ENCODE results near the gene SMIM30. TPM values are rescaled to one million over a fixed set of nuclear protein-coding genes. Genes with fewer than 3 reads are reported as not detected.
"Not testable (repeated sequence)": the region's sequence is repeated elsewhere in the genome, so short reads cannot be mapped to it uniquely, and the experiment has no call there.

SMIM30 gene
- total RNA-seq, 1 donor from 2014 or later, result 127 TPM

- intact Hi-C loops (cut with DNase I), result loop anchor here (10.0 kb wide), 1 partner anchor 123 kb away; no protein-coding TSS in a partner anchor
- not testable (repeated sequence) for DNase-seq (ENCODE audit: low spot score)
Observed at GRCh38 chr7:113117374-113117774, 980 bp downstream of the SMIM30 start.

DNA sequence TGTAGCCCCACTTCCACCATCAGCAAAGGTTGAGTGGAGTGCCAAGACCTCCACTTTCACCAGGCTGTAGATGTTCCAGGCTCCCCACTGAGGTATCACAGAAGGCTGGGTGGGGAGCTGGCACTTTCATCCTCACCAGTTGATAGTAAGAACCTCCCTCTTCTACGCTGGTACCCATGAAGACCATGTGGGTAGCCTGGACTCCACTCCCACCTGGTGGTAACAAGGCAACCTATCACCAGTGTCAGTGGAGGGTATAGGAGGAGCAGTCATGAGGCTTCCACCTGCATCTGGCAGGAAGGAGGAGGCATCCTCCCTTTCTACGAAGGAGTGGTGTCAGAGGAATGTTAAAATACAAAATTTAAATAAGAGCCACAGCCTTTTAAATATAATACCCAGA, 4.4 kb downstream of the SMIM30 start:
- DNase-seq (ENCODE audit: low spot score), result no peak
- intact Hi-C loops (cut with DNase I), result loop anchor here (10.0 kb wide), 1 partner anchor 119 kb away; no protein-coding TSS in a partner anchor

DNA sequence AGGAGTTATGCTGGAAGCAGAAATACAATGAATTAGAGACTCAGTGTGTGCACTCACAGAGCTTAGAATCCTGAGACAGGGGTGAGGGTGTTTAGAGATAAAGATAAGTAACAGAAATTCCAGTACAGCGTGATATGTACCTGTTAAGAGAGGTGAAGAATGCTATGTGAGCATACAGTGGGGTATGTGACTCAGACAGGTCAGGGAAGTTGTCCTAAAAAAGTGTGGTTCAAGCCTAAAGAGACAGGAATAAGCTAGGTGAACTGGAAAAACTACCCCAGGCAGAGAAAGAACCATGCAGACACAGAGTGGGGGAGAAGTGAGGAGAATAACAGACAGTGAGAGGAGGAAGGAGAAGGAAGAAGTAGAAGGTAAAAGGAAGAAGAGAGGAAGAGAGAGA, 8.6 kb downstream of the SMIM30 start:
- intact Hi-C loops (cut with DNase I), result loop anchor here (10.0 kb wide), 1 partner anchor 115 kb away; no protein-coding TSS in a partner anchor
- no peak for DNase-seq (ENCODE audit: low spot score)

- intact Hi-C loops (cut with DNase I), result no loop called here
Observed at GRCh38 chr7:113100121-113100603, 18.2 kb downstream of the SMIM30 start.

DNA sequence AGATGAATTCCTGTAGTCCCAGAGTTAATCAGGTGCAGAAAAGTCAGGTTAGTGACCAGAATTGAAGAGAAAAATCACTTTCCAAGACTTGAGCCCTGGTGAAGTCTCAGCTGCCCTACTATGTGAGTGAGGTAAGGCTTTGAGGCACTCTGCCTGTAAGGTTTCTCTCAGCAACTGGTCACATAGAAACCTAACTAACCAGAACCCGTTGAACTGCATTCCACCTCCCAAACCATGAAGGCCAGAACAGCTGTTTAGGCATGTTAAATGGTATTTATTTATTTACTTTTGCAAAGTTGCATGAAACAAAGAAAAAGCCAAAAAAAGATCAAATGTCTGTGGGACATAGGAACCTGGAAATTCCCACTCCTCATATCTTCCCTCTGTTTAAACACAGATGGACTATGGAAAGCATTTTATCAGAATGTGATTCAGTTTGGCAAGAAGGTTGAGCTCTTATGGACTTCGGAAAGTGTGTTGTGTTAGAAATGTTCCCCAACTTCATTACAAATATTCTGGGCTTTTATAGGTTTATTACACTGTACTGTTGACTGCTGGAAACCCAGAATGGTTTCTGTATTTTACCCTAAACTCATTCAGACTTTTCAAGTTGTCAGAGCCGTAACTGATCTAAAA, 19.0 kb downstream of the SMIM30 start:
- intact Hi-C loops (cut with DNase I), result no loop called here

More at GRCh38 chr7:113100121-113100603, 18.2 kb downstream of the SMIM30 start:
- DNase-seq (ENCODE audit: low spot score), result no peak

GRCh38 chr7:113094517-113095249, 23.7 kb downstream of the SMIM30 start:
- intact Hi-C loops (cut with DNase I), result no loop called here
- DNase-seq (ENCODE audit: low spot score), result no peak

More for the DNA sequence above, 19.0 kb downstream of the SMIM30 start:
- DNase-seq (ENCODE audit: low spot score), result no peak

GRCh38 chr7:113093561-113093960, 24.8 kb downstream of the SMIM30 start:
- intact Hi-C loops (cut with DNase I), result no loop called here
- no peak for DNase-seq (ENCODE audit: low spot score)

GRCh38 chr7:113092762-113093161, 25.6 kb downstream of the SMIM30 start:
- no peak for DNase-seq (ENCODE audit: low spot score)
- intact Hi-C loops (cut with DNase I), result no loop called here

DNA sequence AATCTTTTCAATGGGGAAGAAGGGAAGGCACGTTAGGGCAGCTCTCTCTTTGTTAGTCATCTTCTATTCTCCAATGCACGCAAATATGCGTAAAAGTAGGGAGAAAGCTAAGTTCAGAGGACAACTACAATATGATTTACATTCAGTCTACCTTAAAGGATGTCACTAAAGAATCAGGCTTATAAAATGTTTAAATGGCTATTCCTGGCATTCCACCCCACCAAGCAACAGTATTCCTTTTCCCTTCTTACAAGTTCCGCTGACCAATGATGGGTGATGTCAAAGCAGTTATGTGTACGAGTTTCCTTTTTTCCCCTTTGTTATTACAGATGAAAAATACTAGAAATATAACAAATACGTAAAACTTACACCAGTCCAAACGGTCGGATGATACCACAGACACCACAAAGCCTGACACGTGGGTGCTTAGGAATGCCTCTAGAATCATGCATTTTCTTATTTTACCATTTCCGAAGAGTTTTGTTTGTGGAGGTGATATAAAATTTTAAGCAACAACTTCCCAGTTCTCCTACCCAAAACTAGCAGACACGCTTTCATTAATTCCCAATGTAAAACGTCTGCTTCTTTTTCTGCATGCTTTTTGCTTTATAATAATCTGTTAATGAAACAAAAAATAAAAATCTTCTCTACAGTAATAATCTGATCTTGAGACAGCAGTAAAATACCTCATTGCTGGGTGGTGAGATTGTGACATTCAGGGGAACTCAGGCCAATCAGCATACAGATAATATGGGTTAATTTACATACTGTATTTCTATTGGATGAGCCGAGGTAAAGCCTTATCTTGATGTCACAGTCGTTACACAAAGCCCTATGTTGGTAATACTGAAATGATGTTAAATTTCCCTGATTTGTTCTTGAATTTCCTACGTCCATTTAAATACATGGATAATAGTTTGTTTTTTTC, 31.0 kb downstream of the SMIM30 start:
- no peak for DNase-seq (ENCODE audit: low spot score)
- intact Hi-C loops (cut with DNase I), result no loop called here

GRCh38 chr7:113086431-113086888, 31.9 kb downstream of the SMIM30 start, which contains the start of gene GPR85:
TSS of gene GPR85 (minus strand) at chr7:113086827. CDS start at chr7:113084721, 2,106 bp downstream.
- DNase-seq (ENCODE audit: low spot score), result no peak
- intact Hi-C loops (cut with DNase I), result no loop called here

DNA sequence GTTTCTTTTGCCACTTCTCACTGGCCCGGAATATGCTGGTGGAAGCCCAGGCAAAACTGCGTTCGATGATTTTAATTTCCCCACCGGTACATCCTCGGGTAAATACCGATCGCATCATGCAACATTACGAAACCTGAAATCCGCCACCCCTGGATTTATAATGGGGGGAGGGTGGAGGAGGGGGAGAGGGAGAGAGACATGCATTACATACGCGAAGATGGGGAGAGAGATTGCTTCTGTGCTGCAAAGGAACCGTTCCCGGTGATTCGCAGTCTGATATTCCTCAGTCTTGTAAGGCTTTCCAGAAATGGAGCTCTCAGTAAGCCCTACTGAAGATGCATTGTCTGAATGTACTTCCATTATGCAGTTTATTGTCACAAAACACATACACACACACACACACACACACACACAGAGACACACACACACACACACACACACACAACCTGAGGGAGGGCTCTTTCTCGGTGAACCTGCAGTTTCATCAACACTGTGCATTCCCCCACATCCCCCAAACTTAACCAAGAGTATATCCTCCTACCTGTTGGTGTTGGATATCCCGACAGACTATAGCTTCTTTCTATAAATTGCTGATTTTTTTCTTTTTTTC, 32.5 kb downstream of the SMIM30 start:
- intact Hi-C loops (cut with DNase I), result no loop called here
- no peak for DNase-seq (ENCODE audit: low spot score)

DNA sequence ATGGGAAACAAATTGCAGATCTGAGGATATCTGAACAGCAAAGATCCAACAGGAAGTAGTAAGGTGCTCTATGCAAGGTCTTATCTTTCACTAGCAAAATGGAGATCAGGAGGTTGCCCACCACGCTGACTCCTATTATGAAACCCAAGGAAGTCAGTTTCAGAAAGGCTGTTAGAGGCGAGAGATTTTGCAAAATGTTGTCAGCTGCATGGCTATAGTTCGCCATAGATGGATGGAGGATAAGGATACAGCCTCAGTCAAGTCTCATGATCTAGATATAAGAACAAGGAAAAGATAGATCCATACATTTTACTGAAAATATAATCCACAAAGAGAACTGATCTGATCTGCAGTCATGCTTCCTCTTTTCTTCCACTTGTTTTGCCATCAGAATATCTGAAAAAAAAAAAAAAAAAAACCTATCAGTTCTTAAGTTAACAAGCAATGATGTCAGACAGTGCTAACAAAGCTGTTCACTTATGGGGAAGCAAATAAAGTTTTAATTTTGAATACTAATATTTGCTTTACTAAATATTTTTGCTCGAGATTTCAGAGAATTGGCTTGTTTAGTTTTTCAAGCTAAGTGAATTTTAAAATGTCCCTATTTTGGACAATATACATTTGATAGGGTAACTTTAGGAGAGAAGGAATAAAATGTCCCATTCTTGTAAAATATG, 33.7 kb downstream of the SMIM30 start:
- intact Hi-C loops (cut with DNase I), result no loop called here
- DNase-seq (ENCODE audit: low spot score), result no peak

DNA sequence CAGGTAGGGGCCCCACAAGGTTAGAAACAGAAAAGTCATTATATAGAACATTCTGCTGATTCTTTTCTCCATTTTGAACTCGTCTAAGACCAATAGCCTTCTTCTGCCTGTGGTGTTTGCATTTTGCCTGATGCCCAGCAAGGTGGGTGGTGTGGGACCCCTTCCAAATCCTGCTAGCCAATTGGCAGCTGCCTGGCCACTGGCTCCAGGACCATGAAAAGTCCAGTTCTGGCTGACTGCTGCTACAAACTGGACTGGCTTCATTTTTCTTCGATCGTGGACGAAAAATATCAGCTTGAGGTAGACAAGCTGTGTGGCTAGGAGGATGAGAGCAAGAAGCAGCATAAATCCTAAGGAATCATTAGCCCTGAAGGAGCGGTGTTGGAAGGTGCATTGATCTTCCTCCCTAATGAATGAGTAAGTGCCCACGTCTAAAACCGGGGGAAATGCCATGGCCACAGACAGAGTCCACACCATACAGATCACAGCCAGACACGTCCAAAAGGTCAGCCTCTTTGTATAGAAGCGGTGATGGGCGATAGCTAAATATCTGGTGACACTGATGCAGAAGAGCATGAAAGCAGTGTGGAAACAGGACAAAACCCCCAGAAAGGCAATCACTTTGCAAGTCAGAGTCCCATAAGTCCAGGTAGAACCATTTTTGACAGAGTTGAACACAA, 34.4 kb downstream of the SMIM30 start:
- DNase-seq (ENCODE audit: low spot score), result no peak
- intact Hi-C loops (cut with DNase I), result no loop called here

GRCh38 chr7:113083132-113083815, 35.1 kb downstream of the SMIM30 start:
- no peak for DNase-seq (ENCODE audit: low spot score)
- intact Hi-C loops (cut with DNase I), result no loop called here

DNA sequence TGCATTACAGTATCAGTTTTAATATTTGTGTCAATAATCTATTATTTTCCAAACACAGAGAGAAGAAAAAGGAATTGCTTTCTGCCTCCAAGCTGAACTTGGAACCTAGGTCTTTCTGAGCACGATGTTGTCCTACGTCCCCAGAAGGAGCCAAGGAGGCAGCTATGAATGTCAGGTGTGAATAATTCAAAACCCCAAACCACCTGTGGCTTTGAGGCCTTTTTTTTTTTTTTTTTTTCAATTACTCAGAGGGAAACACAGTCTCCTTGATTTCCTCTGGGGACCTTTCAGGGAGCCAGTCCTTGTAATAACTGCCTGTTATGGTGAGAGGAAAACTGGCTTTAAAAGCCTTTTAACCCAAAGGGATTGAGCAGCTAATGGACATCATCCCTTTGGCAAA, 40.0 kb downstream of the SMIM30 start:
- DNase-seq (ENCODE audit: low spot score), result no peak
- intact Hi-C loops (cut with DNase I), result no loop called here

- no peak for DNase-seq (ENCODE audit: low spot score)
- intact Hi-C loops (cut with DNase I), result no loop called here
Observed at GRCh38 chr7:113076703-113077102, 41.7 kb downstream of the SMIM30 start.

GRCh38 chr7:113071465-113071864, 46.9 kb downstream of the SMIM30 start:
- no peak for DNase-seq (ENCODE audit: low spot score)
- intact Hi-C loops (cut with DNase I), result no loop called here
